ENCODE results near the gene DNM2. TPM values are rescaled to one million over a fixed set of nuclear protein-coding genes. Genes with fewer than 3 reads are reported as not detected.
A peak's percentile ranks its signal among the peaks of the same experiment; 100 is the strongest.
"Not testable (repeated sequence)": the region's sequence is repeated elsewhere in the genome, so short reads cannot be mapped to it uniquely, and the experiment has no call there.

Gene DNM2
- 100 to 1,000 TPM; 238 to 340 (median 269) TPM for total RNA-seq
- 100 to 1,000 TPM in 1 of 2 donors, 10 to 100 TPM in 1; 49.1 to 111 TPM for polyA plus RNA-seq
- 303 reads per million, percentile 96 among the genes with 10 or more reads in this experiment for total RNA-seq

GRCh38 chr19:10717356-10718204 lies at the start of gene DNM2:
Gene DNM2, plus strand, starts transcription at chr19:10718079. Its CDS starts 164 bp downstream, at chr19:10718243.
- Histone ChIP-seq H3K9me3 (ENCODE audit: control insufficient read depth in 2 of 3, low read length in 3 of 3) (no peaks in the 10 kb centered on the region), H3K4me3 (ENCODE audit: low read length) (peak within 1 kb of the TSS; percentile 77), H3K4me1 (ENCODE audit: control insufficient read depth in 2 of 2, insufficient read depth in 2 of 2, low read length in 2 of 2) (peaks cover 23 to 34% of the 10 kb centered on the region in 2 donors), H3K27me3 (ENCODE audit: control insufficient read depth in 2 of 2, insufficient read depth in 2 of 2, low read length in 2 of 2) (no peaks in the 10 kb centered on the region), H3K27ac (ENCODE audit: low read depth, low read length) (peak within 1 kb of the TSS; percentile 87), H3K36me3 (ENCODE audit: control insufficient read depth in 2 of 3, insufficient read depth in 3 of 3, low read length in 3 of 3) (peaks cover 0 to 22% (median 0%) of the 10 kb centered on the region in 3 experiments)
- H3K27me3 Mint-ChIP-seq: no peaks in the 10 kb centered on the region
- intact Hi-C loops (cut with micrococcal nuclease): loop anchor here (1.0 to 5.0 kb wide), 19 partner anchors 14 to 718 kb away; partner anchors contain the start of genes ILF3 (in 2 of the 2), QTRT1 (in 2 of the 2), TMED1 (in 2 of the 2) and CARM1 (in 1 of the 2)
- ATAC-seq: peak; percentile 90
- peak; percentile 90 to 100 (median 99) for DNase-seq
- H3K27ac Mint-ChIP-seq: peak within 1 kb of the TSS; percentile 85 to 96 (median 93)
- H3K4me1 Mint-ChIP-seq: peaks cover 19 to 48% (median 35%) of the 10 kb centered on the region in 7 donors
- POLR2A ChIA-PET: interaction anchor here (0.6 to 3.8 kb wide), 21 partner anchors 10 to 622 kb away, joined by 3 to 22 read pairs (median 4); partner anchors contain the start of genes CARM1, KRI1, QTRT1 and TMED1
- CTCF ChIA-PET: interaction anchor here (0.5 to 3.4 kb wide), 26 partner anchors 13 to 375 kb away, joined by 3 to 39 read pairs (median 4); partner anchors contain the start of genes QTRT1 and TMED1
- H3K4me3 Mint-ChIP-seq: peak within 1 kb of the TSS; percentile 91 to 98 (median 96)
- H3K36me3 Mint-ChIP-seq: peaks cover 0 to 9% (median 3%) of the 10 kb centered on the region in 5 donors
- no peaks in the 10 kb centered on the region for H3K9me3 Mint-ChIP-seq

- POLR2A ChIA-PET: no interaction called here
- Mint-ChIP-seq H3K36me3 (peaks cover 0 to 20% (median 10%) of the 10 kb centered on the region in 5 donors), H3K4me3 (peak overlapping the region in 3 of 10 donors; percentile 3 to 38 (median 24)), H3K27ac (peak overlapping the region in 5 of 9 donors; percentile 2 to 65 (median 16)), H3K27me3 (no peaks in the 10 kb centered on the region), H3K4me1 (peaks cover 13 to 51% (median 47%) of the 10 kb centered on the region in 7 donors), H3K9me3 (peaks cover 0 to 3% (median 0%) of the 10 kb centered on the region in 11 donors)
- peaks cover 7% of the 10 kb centered on the region in 2 donors for H3K4me1 ChIP-seq (ENCODE audit: control insufficient read depth in 2 of 2, insufficient read depth in 2 of 2, low read length in 2 of 2)
- CTCF ChIA-PET: no interaction called here
- H3K4me3 ChIP-seq (ENCODE audit: low read length): no peak overlapping the region
- H3K27ac ChIP-seq (ENCODE audit: low read depth, low read length): no peak overlapping the region
- H3K27me3 ChIP-seq (ENCODE audit: control insufficient read depth in 2 of 2, insufficient read depth in 2 of 2, low read length in 2 of 2): no peaks in the 10 kb centered on the region
- peaks cover 0 to 51% (median 9%) of the 10 kb centered on the region in 3 experiments for H3K36me3 ChIP-seq (ENCODE audit: control insufficient read depth in 2 of 3, insufficient read depth in 3 of 3, low read length in 3 of 3)
- DNase-seq (no peak), ATAC-seq (no peak)
- intact Hi-C loops (cut with micrococcal nuclease): no loop called here
- no peaks in the 10 kb centered on the region for H3K9me3 ChIP-seq (ENCODE audit: control insufficient read depth in 2 of 3, low read length in 3 of 3)
These were observed 48.6 kb upstream of the DNM2 start for GRCh38 chr19:10669246-10669645.

GRCh38 chr19:10670182-10670581 lies 47.7 kb upstream of the DNM2 start:
- Histone ChIP-seq H3K9me3 (ENCODE audit: control insufficient read depth in 2 of 3, low read length in 3 of 3) (no peaks in the 10 kb centered on the region), H3K27ac (ENCODE audit: low read depth, low read length) (no peak overlapping the region), H3K36me3 (ENCODE audit: control insufficient read depth in 2 of 3, insufficient read depth in 3 of 3, low read length in 3 of 3) (peaks cover 0 to 60% (median 9%) of the 10 kb centered on the region in 3 experiments), H3K27me3 (ENCODE audit: control insufficient read depth in 2 of 2, insufficient read depth in 2 of 2, low read length in 2 of 2) (no peaks in the 10 kb centered on the region), H3K4me1 (ENCODE audit: control insufficient read depth in 2 of 2, insufficient read depth in 2 of 2, low read length in 2 of 2) (peaks cover 7% of the 10 kb centered on the region in 2 donors), H3K4me3 (ENCODE audit: low read length) (no peak overlapping the region)
- DNase-seq (no peak), ATAC-seq (no peak)
- Mint-ChIP-seq H3K4me3 (no peak overlapping the region), H3K36me3 (peaks cover 0 to 25% (median 12%) of the 10 kb centered on the region in 5 donors), H3K9me3 (peaks cover 0 to 1% (median 0%) of the 10 kb centered on the region in 11 donors), H3K27me3 (no peaks in the 10 kb centered on the region), H3K4me1 (peaks cover 13 to 49% (median 45%) of the 10 kb centered on the region in 7 donors), H3K27ac (peak overlapping the region in 2 of 9 donors; percentile 33 to 60)
- CTCF ChIA-PET: no interaction called here
- POLR2A ChIA-PET: no interaction called here
- intact Hi-C loops (cut with micrococcal nuclease): no loop called here

GRCh38 chr19:10670876-10671804 lies 46.7 kb upstream of the DNM2 start:
- peaks cover 0 to 68% (median 9%) of the 10 kb centered on the region in 3 experiments for H3K36me3 ChIP-seq (ENCODE audit: control insufficient read depth in 2 of 3, insufficient read depth in 3 of 3, low read length in 3 of 3)
- Mint-ChIP-seq H3K9me3 (peaks cover 0 to 1% (median 0%) of the 10 kb centered on the region in 11 donors), H3K4me1 (peaks cover 13 to 46% (median 41%) of the 10 kb centered on the region in 7 donors), H3K27ac (peak overlapping the region in 2 of 9 donors; percentile 70 to 82), H3K27me3 (no peaks in the 10 kb centered on the region), H3K36me3 (peaks cover 0 to 25% (median 12%) of the 10 kb centered on the region in 5 donors), H3K4me3 (no peak overlapping the region)
- H3K27me3 ChIP-seq (ENCODE audit: control insufficient read depth in 2 of 2, insufficient read depth in 2 of 2, low read length in 2 of 2): no peaks in the 10 kb centered on the region
- no peak for ATAC-seq
- no peak overlapping the region for H3K4me3 ChIP-seq (ENCODE audit: low read length)
- H3K9me3 ChIP-seq (ENCODE audit: control insufficient read depth in 2 of 3, low read length in 3 of 3): no peaks in the 10 kb centered on the region
- H3K27ac ChIP-seq (ENCODE audit: low read depth, low read length): no peak overlapping the region
- peaks cover 7% of the 10 kb centered on the region in 2 donors for H3K4me1 ChIP-seq (ENCODE audit: control insufficient read depth in 2 of 2, insufficient read depth in 2 of 2, low read length in 2 of 2)
- CTCF ChIA-PET: interaction anchor here (0.6 kb wide), 1 partner anchor 95 kb away, joined by 3 read pairs; no protein-coding TSS in a partner anchor
- DNase-seq: no peak
- intact Hi-C loops (cut with micrococcal nuclease): no loop called here
- POLR2A ChIA-PET: interaction anchor here (1.5 kb wide), 1 partner anchor 13 kb away, joined by 5 read pairs; no protein-coding TSS in a partner anchor

- H3K36me3 ChIP-seq (ENCODE audit: control insufficient read depth in 2 of 3, insufficient read depth in 3 of 3, low read length in 3 of 3): peaks cover 0 to 61% (median 9%) of the 10 kb centered on the region in 3 experiments
- CTCF ChIA-PET: interaction anchor here (2.3 kb wide), 1 partner anchor 27 kb away, joined by 6 read pairs; no protein-coding TSS in a partner anchor
- H3K4me3 ChIP-seq (ENCODE audit: low read length); H3K4me1 ChIP-seq (ENCODE audit: control insufficient read depth in 2 of 2, insufficient read depth in 2 of 2, low read length in 2 of 2); H3K9me3 ChIP-seq (ENCODE audit: control insufficient read depth in 2 of 3, low read length in 3 of 3); H3K27me3 ChIP-seq (ENCODE audit: control insufficient read depth in 2 of 2, insufficient read depth in 2 of 2, low read length in 2 of 2); H3K27me3 Mint-ChIP-seq; H3K9me3 Mint-ChIP-seq; ATAC-seq; DNase-seq; H3K4me3 Mint-ChIP-seq; H3K27ac ChIP-seq (ENCODE audit: low read depth, low read length); intact Hi-C loops (cut with micrococcal nuclease): not testable (repeated sequence)
- POLR2A ChIA-PET: interaction anchor here (1.5 kb wide), 1 partner anchor 14 kb away, joined by 5 read pairs; no protein-coding TSS in a partner anchor
- Mint-ChIP-seq H3K27ac (peak overlapping the region in 1 of 9 donors; percentile 9), H3K36me3 (peaks cover 0 to 28% (median 12%) of the 10 kb centered on the region in 5 donors), H3K4me1 (peaks cover 12 to 38% (median 34%) of the 10 kb centered on the region in 7 donors)
These were observed 46.0 kb upstream of the DNM2 start for GRCh38 chr19:10671922-10672321.
